Measurements from ENCODE around the gene CCR5.

DNA sequence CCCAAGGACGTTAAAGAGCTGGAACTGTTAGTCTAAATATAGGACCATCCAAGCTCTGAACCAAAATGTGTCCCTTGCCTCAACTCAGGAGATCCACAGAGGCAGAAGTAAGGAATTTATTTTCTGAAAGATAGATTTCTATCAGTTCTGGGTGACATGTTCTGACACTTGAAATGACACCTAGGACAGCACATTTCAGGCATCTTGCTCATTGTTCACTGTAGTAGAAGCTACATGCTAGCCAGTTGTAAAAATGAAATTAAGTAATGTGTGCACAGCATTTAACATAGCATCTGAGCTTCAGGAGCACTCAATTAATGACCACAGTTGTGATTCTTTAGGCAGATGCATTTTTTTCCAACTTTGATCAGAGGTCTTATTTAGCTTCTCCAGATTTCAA lies 16.3 kb upstream of the CCR5 start:
- no peak for TF ChIP-seq FOXA1 (IDR thresholded peaks at IDR 0.05)
- no peak for TF ChIP-seq ZNF384 (IDR thresholded peaks at IDR 0.05)
